ENCODE measurements around the gene ZNF768. TPM values are rescaled to one million over a fixed set of nuclear protein-coding genes. Genes with fewer than 3 reads are reported as not detected.
"Not testable (repeated sequence)": the region's sequence is repeated elsewhere in the genome, so short reads cannot be mapped to it uniquely, and the experiment has no call there.

Gene ZNF768
- total and polyA plus RNA-seq, 7 experiments from 2014 or later = 1.6 to 8.5 (median 7.1) TPM

DNA sequence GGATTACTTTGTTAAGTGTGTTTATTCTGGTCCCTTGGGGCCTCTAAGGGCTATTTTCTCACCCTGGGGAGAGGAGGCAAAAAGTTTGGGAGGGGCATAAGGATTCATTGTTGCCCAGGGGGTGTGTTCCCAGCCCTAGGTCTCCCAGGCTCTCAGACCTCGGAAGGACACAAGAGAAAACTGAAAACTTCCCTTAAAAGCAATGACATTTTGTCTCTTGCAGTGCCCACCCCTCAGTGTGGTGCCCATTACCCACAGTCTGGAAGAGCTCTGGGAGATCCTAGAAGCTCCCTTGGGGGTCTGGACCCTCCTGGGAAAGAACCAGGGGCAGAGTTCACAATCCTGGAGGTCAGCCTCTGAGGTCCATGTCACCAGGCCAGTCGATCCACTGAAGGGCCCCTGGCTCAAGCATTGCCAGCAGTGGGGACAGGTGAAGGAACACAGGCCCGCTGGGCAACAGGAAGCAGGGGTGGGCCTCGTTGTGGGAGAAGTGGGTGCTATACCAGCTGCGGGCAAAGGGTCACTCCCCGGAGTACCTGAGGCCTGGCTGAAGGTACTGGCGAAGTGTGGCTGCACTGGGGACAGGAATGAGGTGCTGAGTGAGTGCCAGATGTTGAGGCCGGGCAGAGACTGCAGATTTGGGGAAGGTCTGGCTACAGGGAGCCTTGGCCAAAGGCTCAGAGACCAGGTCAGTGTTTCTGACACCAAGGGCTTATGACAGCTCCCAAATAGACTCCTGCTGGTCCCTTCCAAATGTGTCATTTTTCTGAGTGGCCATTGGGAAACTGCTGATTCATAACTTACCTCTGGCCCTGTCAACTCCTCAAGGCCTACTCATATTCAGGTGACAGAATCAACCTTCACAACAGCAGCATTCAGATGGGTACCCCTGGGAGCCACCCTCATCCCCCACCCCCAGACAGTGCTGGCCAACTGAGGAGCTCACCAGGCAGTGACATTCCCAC, 12.9 kb upstream of the ZNF768 start:
- Histone ChIP-seq H3K4me3 (ENCODE audit: low read length) (no peak overlapping the region), H3K27me3 (ENCODE audit: control insufficient read depth in 2 of 2, insufficient read depth in 2 of 2, low read length in 2 of 2) (no peaks in the 10 kb centered on the region), H3K27ac (ENCODE audit: low read depth, low read length) (no peak overlapping the region), H3K9me3 (ENCODE audit: control insufficient read depth in 2 of 3, low read length in 3 of 3) (no peaks in the 10 kb centered on the region), H3K36me3 (ENCODE audit: control insufficient read depth in 2 of 3, insufficient read depth in 3 of 3, low read length in 3 of 3) (no peaks in the 10 kb centered on the region), H3K4me1 (ENCODE audit: control insufficient read depth in 2 of 2, insufficient read depth in 2 of 2, low read length in 2 of 2) (peaks cover 8 to 9% of the 10 kb centered on the region in 2 donors)
- Mint-ChIP-seq H3K36me3 (peaks cover 0 to 7% (median 0%) of the 10 kb centered on the region in 5 donors), H3K9me3 (no peaks in the 10 kb centered on the region), H3K27me3 (no peaks in the 10 kb centered on the region), H3K27ac (no peak overlapping the region), H3K4me1 (peaks cover 14 to 31% (median 26%) of the 10 kb centered on the region in 7 donors), H3K4me3 (peak overlapping the region in 1 of 10 donors; percentile 13)
- intact Hi-C loops (cut with micrococcal nuclease) = no loop called here
- ChIA-PET CTCF (interaction anchor here (0.9 kb wide), 1 partner anchor 110 kb away, joined by 3 read pairs; the partner anchor contains the start of gene DCTPP1), POLR2A (interaction anchor here (0.6 to 1.1 kb wide), 3 partner anchors 11 to 837 kb away, joined by 3 to 7 read pairs (median 6); no protein-coding TSS in a partner anchor)
- DNase-seq (no peak), ATAC-seq (no peak)

- ChIA-PET POLR2A (interaction anchor here (1.0 to 4.5 kb wide), 15 partner anchors 10 to 353 kb away, joined by 3 to 159 read pairs (median 6); partner anchors contain the start of genes CORO1A, DCTPP1, FBRS and PRR14), CTCF (interaction anchor here (0.8 to 3.0 kb wide), 13 partner anchors 10 to 157 kb away, joined by 3 to 37 read pairs (median 6); partner anchors contain the start of genes DCTPP1, SEPHS2, ZNF688 and ZNF764)
- H3K27me3 Mint-ChIP-seq; H3K4me3 ChIP-seq (ENCODE audit: low read length); ATAC-seq; H3K9me3 Mint-ChIP-seq; H3K9me3 ChIP-seq (ENCODE audit: control insufficient read depth in 2 of 3, low read length in 3 of 3); H3K27me3 ChIP-seq (ENCODE audit: control insufficient read depth in 2 of 2, insufficient read depth in 2 of 2, low read length in 2 of 2); intact Hi-C loops (cut with micrococcal nuclease); H3K36me3 Mint-ChIP-seq; H3K4me1 ChIP-seq (ENCODE audit: control insufficient read depth in 2 of 2, insufficient read depth in 2 of 2, low read length in 2 of 2); DNase-seq: not testable (repeated sequence)
- Mint-ChIP-seq H3K27ac (peak overlapping the region; percentile 94 to 99 (median 98)), H3K4me3 (peak overlapping the region; percentile 91 to 100 (median 96)), H3K4me1 (peaks cover 14 to 39% (median 31%) of the 10 kb centered on the region in 7 donors)
- H3K27ac ChIP-seq (ENCODE audit: low read depth, low read length) = peak overlapping the region; percentile 98
- H3K36me3 ChIP-seq (ENCODE audit: control insufficient read depth in 2 of 3, insufficient read depth in 3 of 3, low read length in 3 of 3) = peaks cover 0 to 12% (median 0%) of the 10 kb centered on the region in 3 experiments
Measured at GRCh38 chr16:30536391-30537024, 10.1 kb upstream of the ZNF768 start.

DNA sequence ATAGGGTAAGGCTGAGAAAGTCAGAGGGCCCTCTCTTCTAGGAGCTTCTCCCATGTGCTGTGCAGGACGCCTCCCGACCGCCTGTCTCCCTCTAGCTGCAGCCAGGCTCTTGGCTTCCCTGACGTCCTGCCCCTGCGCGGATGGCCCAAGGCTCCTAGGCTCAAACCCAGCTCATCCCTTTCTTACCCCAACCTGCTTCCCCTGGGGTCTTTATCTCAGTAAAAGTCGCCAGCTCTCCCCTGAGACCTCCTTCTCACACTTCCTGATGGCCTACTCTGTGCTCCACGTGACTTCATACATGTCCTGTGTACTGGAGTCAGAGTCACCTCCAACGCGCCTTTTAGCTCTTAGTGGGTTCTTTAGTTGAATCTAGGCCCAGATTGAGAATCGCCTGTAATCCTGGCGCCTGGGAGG, 9.4 kb upstream of the ZNF768 start:
- intact Hi-C loops (cut with micrococcal nuclease) = loop anchor here (1.0 to 2.0 kb wide), 15 partner anchors 8 to 163 kb away; partner anchors contain the start of genes DCTPP1 (in 2 of the 2), FBRS (in 2 of the 2), PRR14 (in 2 of the 2) and ZNF764 (in 2 of the 2)
- Histone ChIP-seq H3K36me3 (ENCODE audit: control insufficient read depth in 2 of 3, insufficient read depth in 3 of 3, low read length in 3 of 3) (peaks cover 0 to 19% (median 0%) of the 10 kb centered on the region in 3 experiments), H3K27me3 (ENCODE audit: control insufficient read depth in 2 of 2, insufficient read depth in 2 of 2, low read length in 2 of 2) (no peaks in the 10 kb centered on the region), H3K4me3 (ENCODE audit: low read length) (peak overlapping the region; percentile 60), H3K9me3 (ENCODE audit: control insufficient read depth in 2 of 3, low read length in 3 of 3) (no peaks in the 10 kb centered on the region), H3K27ac (ENCODE audit: low read depth, low read length) (peak overlapping the region; percentile 98), H3K4me1 (ENCODE audit: control insufficient read depth in 2 of 2, insufficient read depth in 2 of 2, low read length in 2 of 2) (peaks cover 8 to 9% of the 10 kb centered on the region in 2 donors)
- peak; percentile 71 for ATAC-seq
- Mint-ChIP-seq H3K27me3 (no peaks in the 10 kb centered on the region), H3K9me3 (peaks cover 0 to 1% (median 0%) of the 10 kb centered on the region in 11 donors), H3K4me1 (peaks cover 14 to 42% (median 35%) of the 10 kb centered on the region in 7 donors), H3K27ac (peak overlapping the region; percentile 94 to 99 (median 98)), H3K4me3 (peak overlapping the region; percentile 91 to 100 (median 96)), H3K36me3 (peaks cover 0 to 9% (median 0%) of the 10 kb centered on the region in 5 donors)
- DNase-seq = peak in 8 of 9 donors; percentile 45 to 73 (median 54)
- ChIA-PET POLR2A (interaction anchor here (0.9 to 4.5 kb wide), 30 partner anchors 8 to 352 kb away, joined by 3 to 159 read pairs (median 6); partner anchors contain the start of genes CORO1A, DCTPP1, FBRS and PRR14), CTCF (interaction anchor here (0.5 to 3.0 kb wide), 28 partner anchors 8 to 158 kb away, joined by 3 to 37 read pairs (median 4); partner anchors contain the start of genes DCTPP1, SEPHS2, SEPTIN1 and ZNF688)

- Histone ChIP-seq H3K27ac (ENCODE audit: low read depth, low read length) (peak overlapping the region; percentile 98), H3K9me3 (ENCODE audit: control insufficient read depth in 2 of 3, low read length in 3 of 3) (no peaks in the 10 kb centered on the region), H3K4me3 (ENCODE audit: low read length) (peak overlapping the region; percentile 60), H3K36me3 (ENCODE audit: control insufficient read depth in 2 of 3, insufficient read depth in 3 of 3, low read length in 3 of 3) (peaks cover 0 to 20% (median 0%) of the 10 kb centered on the region in 3 experiments), H3K27me3 (ENCODE audit: control insufficient read depth in 2 of 2, insufficient read depth in 2 of 2, low read length in 2 of 2) (no peaks in the 10 kb centered on the region), H3K4me1 (ENCODE audit: control insufficient read depth in 2 of 2, insufficient read depth in 2 of 2, low read length in 2 of 2) (peaks cover 8 to 9% of the 10 kb centered on the region in 2 donors)
- H3K4me1 Mint-ChIP-seq = peaks cover 14 to 47% (median 37%) of the 10 kb centered on the region in 7 donors
- peaks cover 0 to 1% (median 0%) of the 10 kb centered on the region in 11 donors for H3K9me3 Mint-ChIP-seq
- ATAC-seq (peak; percentile 29), DNase-seq (peak in 1 of 9 donors; percentile 63)
- no peaks in the 10 kb centered on the region for H3K27me3 Mint-ChIP-seq
- intact Hi-C loops (cut with micrococcal nuclease) = loop anchor here (1.0 to 2.0 kb wide), 15 partner anchors 8 to 163 kb away; partner anchors contain the start of genes DCTPP1 (in 2 of the 2), FBRS (in 2 of the 2), PRR14 (in 2 of the 2) and ZNF764 (in 2 of the 2)
- ChIA-PET POLR2A (interaction anchor here (0.7 to 4.5 kb wide), 35 partner anchors 8 to 352 kb away, joined by 3 to 159 read pairs (median 5); partner anchors contain the start of genes CORO1A, DCTPP1, FBRS and PRR14), CTCF (interaction anchor here (0.5 to 3.0 kb wide), 28 partner anchors 9 to 158 kb away, joined by 3 to 37 read pairs (median 4); partner anchors contain the start of genes DCTPP1, SEPHS2, SEPTIN1 and ZNF688)
- H3K27ac Mint-ChIP-seq = peak overlapping the region; percentile 94 to 99 (median 98)
- H3K4me3 Mint-ChIP-seq = peak overlapping the region; percentile 91 to 100 (median 96)
- peaks cover 0 to 9% (median 0%) of the 10 kb centered on the region in 5 donors for H3K36me3 Mint-ChIP-seq
Measured at GRCh38 chr16:30535106-30535776, 8.9 kb upstream of the ZNF768 start.

- H3K4me1 Mint-ChIP-seq = peaks cover 14 to 53% (median 43%) of the 10 kb centered on the region in 7 donors
- ATAC-seq (peak; percentile 87), DNase-seq (peak; percentile 84 to 92 (median 89))
- intact Hi-C loops (cut with micrococcal nuclease) = loop anchor here (1.0 to 2.0 kb wide), 17 partner anchors 7 to 164 kb away; partner anchors contain the start of genes DCTPP1 (in 2 of the 2), FBRS (in 2 of the 2), PRR14 (in 2 of the 2) and SEPHS2 (in 2 of the 2)
- ChIA-PET POLR2A (interaction anchor here (0.6 to 4.5 kb wide), 29 partner anchors 10 to 362 kb away, joined by 3 to 159 read pairs (median 5); partner anchors contain the start of genes DCTPP1, FBRS, PRR14 and ZNF48), CTCF (interaction anchor here (0.9 to 3.0 kb wide), 17 partner anchors 9 to 133 kb away, joined by 3 to 37 read pairs (median 6); partner anchors contain the start of genes DCTPP1, SEPHS2, ZNF688 and ZNF764)
- Histone ChIP-seq H3K27me3 (ENCODE audit: control insufficient read depth in 2 of 2, insufficient read depth in 2 of 2, low read length in 2 of 2) (no peaks in the 10 kb centered on the region), H3K4me1 (ENCODE audit: control insufficient read depth in 2 of 2, insufficient read depth in 2 of 2, low read length in 2 of 2) (peaks cover 8 to 13% of the 10 kb centered on the region in 2 donors), H3K27ac (ENCODE audit: low read depth, low read length) (peak within 1 kb of the TSS; percentile 98), H3K9me3 (ENCODE audit: control insufficient read depth in 2 of 3, low read length in 3 of 3) (no peaks in the 10 kb centered on the region), H3K36me3 (ENCODE audit: control insufficient read depth in 2 of 3, insufficient read depth in 3 of 3, low read length in 3 of 3) (peaks cover 0 to 20% (median 0%) of the 10 kb centered on the region in 3 experiments), H3K4me3 (ENCODE audit: low read length) (peak within 1 kb of the TSS; percentile 60)
- peak within 1 kb of the TSS; percentile 91 to 100 (median 96) for H3K4me3 Mint-ChIP-seq
- no peaks in the 10 kb centered on the region for H3K27me3 Mint-ChIP-seq
- peak within 1 kb of the TSS; percentile 94 to 99 (median 98) for H3K27ac Mint-ChIP-seq
- peaks cover 0 to 1% (median 0%) of the 10 kb centered on the region in 11 donors for H3K9me3 Mint-ChIP-seq
- peaks cover 0 to 9% (median 0%) of the 10 kb centered on the region in 5 donors for H3K36me3 Mint-ChIP-seq
Measured at GRCh38 chr16:30534368-30535105, 8.2 kb upstream of the ZNF768 start, which contains the start of gene ZNF747. Gene ZNF747 (minus strand): TSS chr16:30534858. CDS start chr16:30534679, 179 bp downstream.
